HG02870 (cell line): ENCODE results near the gene HAP1.
"Not testable (repeated sequence)": the region's sequence is repeated elsewhere in the genome, so short reads cannot be mapped to it uniquely, and the experiment has no call there.

Experiments
- ATAC-seq: cut with Tn5 transposase; IDR thresholded peaks from one replicate; pipeline ENCODE4 v1.9.1; 2021; ENCODE audit warnings: mild to moderate bottlenecking, moderate library complexity; ENCODE audit not compliant: unreplicated experiment

HAP1 gene

DNA sequence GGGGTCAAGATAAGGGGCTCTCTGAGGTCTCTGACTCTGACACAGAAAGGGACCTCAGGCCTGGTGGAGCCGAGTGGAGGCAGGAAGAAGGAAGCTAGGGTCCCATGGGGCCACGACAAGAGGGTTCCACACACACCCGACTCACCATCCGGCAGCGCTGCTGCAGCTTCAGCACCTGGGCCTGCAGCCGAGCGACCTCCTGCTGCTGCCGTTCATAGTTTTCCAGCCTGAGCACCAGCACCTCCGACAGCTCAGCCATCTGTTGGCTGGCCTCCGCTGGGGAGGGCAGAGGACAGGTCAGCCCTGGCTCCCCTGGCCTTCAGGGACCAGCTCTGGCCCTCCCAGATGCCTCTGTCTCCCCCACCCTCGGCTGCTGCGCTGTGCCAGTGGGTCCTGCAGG lies 6.4 kb downstream of the HAP1 start:
- no peak for ATAC-seq

- ATAC-seq: no peak
Measured at GRCh38 chr17:41725134-41725533, 9.3 kb downstream of the HAP1 start.

DNA sequence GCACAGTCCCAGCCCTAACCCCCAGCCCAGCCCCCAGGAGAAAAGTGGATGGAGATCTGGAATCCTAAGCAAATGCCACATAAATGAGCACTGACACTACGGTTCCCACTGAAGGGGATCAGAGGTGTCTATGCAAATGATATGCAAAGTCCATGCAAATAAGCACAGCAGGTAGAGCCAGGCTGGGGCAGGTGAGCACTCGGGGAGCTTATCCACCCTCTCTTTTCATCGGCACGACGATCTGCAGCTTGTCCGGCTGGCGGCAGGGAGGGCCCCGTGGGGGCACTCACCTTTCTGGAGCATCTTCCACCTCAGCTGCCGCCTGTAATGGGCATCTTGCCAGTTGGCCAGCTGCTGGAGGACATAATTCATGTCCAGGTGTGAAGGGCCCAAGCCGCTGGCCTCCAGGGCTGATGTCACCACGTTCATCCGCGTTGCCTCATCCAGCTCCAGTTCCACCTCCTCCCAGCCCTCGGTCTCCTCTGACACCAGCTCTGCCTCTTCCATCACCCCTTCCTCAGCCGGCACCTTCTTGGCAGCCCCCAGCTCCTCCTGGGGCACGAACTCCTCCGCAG lies 9.9 kb downstream of the HAP1 start:
- ATAC-seq: no peak

GRCh38 chr17:41723801-41724475 lies 10.5 kb downstream of the HAP1 start:
- no peak for ATAC-seq

- no peak for ATAC-seq
Measured at GRCh38 chr17:41722231-41722630, 12.2 kb downstream of the HAP1 start.

DNA sequence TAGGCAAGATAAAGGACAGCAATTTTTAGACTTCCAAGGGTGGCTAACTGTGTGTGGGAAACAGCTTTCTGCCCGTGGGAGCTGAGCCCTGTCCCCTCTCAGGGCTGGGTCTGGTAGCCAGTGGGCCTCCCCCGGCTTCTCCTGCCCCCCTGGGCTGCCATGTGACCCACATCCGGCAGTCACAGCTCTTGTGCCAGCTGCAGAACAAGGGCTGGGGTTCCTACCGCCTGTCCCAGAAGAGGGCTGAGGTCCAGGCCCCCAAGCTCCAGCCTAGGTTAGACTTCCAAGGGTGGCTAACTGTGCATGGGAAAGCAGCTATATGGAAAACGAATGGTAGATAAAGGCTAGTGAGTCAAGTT lies 16.2 kb downstream of the HAP1 start:
- no peak for ATAC-seq

DNA sequence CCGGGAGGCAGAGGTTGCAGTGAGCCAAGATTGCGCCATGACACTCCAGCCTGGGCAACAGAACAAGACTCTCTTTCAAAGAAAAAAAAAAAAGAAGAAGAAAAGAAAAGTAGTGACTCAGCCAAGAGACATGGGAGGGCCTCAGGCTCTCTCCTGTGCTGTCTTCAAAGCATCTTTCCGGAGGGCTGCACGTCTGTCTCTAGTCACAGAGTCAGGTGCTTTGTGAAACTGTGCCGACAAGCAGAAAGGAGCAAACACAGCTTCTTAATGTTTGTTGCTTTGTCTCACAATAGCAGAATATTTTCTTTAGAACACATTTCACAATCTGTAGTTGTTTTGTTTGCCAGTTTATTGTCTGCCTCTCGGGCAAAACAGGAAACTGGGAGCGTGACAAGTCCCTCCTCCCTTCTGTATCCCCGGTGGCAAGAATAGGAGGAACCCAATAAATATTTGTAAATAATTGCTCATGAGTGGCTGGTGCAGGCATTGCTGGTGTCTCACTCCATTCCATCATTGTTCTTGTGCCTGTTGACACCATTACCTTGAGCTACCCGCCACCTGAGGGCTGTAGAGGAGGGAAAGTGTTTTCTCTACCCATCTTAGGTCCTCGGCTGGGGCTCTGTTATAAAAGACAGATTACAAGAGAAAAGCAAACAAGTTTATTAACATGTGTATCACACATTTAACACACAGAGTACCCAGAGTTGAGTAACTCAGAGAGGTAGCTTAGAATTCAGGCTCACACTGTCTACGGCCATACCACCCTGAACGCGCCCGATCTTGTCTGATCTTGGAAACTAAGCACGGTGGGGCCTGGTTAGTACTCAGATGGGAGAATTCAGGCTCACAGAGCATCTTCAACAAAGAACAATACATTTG lies 16.8 kb downstream of the HAP1 start:
- no peak for ATAC-seq

GRCh38 chr17:41711669-41712400 lies 22.6 kb downstream of the HAP1 start, which contains the start of gene GAST:
Gene GAST (plus strand): TSS chr17:41712331. CDS start chr17:41715437, 3,106 bp downstream.
- no peak for ATAC-seq

- ATAC-seq: no peak
Measured at GRCh38 chr17:41710472-41711090, 23.9 kb downstream of the HAP1 start.

- no peak for ATAC-seq
Measured at GRCh38 chr17:41707803-41708669, 26.4 kb downstream of the HAP1 start.

DNA sequence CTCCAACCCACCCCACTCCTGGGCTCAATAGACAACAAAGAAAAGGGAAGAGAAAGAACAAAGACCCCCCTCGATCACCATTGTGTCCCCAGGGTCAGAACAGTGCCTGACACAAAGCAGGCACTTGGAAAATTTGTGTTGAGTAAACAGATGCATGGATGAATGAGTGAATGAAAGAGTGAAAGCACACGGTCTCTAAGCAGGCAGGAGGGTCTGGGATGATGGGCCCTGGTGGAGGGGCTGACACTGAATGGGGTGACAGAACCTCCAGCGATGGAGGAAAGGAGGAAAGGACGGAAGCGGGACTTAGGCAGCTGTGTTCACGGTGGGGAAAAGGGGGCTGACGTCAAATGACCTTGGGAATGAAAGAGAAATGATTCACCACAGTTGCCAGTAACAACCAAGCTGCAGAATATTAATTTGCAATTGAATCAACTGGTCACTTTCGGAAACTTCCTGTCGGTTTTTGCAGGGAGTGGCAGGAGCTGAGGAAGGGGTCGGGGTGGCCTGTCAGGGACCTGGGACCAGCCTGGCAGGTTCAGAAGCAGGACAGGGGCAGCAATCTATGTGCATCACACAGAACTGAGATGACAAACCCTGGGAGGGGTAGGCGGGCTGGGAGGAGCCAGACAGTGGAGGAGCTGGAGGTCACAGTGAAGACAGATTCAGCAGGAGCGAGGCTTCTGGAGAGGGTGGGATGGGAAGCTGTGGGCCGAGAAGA lies 29.0 kb downstream of the HAP1 start:
- no peak for ATAC-seq

DNA sequence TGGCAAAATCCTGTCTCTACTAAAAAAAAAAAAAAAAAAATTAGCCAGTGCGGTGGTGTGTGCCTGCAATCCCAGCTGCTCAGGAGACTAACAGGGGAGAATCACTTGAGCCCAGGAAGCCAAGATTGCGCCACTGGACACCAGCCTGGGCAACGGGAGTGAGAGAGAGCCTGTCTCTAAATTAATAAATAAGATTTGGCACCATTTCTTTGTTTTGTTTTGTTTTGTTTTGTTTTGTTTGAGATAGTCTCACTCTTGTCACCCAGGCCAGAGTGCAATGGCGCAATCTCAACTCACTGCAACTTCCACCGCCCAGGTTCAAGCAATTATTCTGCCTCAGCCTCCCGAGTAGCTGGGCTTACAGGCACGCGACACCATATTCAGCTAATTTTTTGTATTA lies 31.7 kb downstream of the HAP1 start:
- ATAC-seq: no peak

DNA sequence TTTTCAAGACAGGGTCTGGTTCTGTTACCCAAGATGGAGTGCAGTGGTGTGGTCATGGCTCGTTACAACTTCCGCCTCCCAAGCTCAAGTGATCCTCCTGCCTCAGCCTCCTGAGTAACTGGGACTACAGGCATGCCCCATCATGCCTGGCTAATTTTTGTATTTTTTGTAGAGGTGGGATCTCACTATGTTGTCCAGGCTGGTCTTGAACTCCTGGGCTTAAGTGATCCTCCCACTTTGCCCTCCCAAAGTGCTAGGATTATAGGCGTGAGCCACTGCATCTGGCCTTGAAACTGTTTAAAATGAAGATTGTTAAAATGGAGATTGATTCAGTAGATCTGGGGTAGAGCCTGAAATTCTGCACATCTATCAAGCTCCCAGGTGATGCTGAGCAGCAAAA lies 33.6 kb downstream of the HAP1 start:
- ATAC-seq: not testable (repeated sequence)

GRCh38 chr17:41697122-41697962 lies 37.1 kb downstream of the HAP1 start:
- ATAC-seq: no peak

DNA sequence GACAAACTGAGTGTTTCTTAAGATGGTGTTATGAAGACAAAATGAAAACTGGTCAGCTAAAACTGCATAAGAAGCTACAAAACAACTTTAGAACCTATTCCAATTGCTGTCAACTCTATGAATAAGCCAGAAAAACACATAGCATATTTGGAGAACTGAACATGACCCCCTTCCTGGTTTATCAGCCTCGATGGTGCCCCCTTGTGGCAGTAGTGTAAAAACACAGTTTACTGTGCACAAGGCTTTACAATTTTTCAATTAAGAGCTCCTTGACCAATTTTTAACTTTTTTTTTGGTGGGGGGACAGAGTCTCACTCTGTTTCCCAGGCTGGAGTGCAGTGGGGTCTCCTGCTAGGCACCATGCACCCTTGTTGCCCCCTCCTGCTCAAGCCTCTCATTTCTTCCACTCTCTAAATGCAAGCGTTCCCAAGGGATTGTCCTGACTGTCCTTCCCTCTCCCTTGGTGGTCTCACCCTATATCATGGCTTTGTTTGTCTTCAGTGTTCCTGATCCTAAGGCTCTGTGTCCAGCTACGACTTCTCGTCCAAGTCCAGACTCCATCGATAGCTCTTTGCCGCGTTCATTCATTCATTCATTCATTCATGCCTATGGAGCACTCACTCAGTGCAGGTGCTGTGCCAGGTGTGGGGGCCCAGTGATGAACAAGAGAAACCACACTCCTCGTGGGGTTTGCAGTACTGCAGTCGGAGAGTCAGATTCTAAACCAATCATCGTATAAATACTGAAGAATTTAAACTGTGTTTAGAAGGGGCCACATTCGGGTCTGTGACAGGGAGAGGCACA lies 38.3 kb downstream of the HAP1 start:
- ATAC-seq: no peak

GRCh38 chr17:41695134-41695661 lies 39.2 kb downstream of the HAP1 start:
- no peak for ATAC-seq
